EH (cell line): Measurements from ENCODE around the gene CELF2.

Experiments
- DNase-seq: peaks from one replicate; pipeline ENCODE4 v3.0.0-alpha.2; 2015; ENCODE audit warnings: low read depth

Gene CELF2

DNA sequence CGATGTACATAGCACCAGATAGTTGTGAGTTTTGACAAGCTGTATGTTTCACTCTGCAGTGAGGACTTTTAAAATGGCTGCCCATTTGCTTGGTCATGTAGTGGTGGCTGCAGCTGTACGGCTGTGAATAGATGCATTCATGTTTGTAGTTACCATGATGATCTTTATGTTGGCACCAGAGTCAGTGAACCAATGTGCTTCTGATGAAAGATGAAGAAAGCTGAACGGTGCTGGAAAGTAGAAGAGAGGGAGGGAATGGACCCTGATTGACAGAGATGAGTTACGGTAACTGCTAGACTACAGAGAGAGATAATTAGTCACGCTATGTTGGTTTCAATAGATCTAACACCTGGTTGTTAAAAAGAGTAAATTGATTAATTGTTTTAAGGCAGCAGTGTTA is 256.8 kb downstream of the CELF2 start:
- no peak for DNase-seq

DNA sequence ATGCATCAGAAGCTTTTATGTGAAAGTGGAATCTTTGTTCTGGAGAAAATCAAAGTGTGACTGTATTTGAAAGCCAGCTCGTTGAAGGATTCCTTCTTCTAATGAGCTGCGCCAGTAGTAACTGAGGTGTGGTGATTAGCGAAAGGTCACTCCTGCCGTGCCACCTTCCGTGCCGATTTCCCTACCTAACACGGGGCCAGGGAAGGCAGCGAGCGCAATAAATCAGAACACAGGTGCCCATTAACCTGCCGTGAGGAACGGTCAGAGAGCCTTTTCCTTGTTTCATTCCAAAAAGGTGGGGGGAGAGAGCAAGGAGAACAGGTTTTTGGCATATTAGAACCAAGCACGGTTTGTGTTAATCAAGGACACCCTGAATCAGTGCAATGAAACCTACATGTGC is 258.0 kb downstream of the CELF2 start:
- DNase-seq: no peak

DNA sequence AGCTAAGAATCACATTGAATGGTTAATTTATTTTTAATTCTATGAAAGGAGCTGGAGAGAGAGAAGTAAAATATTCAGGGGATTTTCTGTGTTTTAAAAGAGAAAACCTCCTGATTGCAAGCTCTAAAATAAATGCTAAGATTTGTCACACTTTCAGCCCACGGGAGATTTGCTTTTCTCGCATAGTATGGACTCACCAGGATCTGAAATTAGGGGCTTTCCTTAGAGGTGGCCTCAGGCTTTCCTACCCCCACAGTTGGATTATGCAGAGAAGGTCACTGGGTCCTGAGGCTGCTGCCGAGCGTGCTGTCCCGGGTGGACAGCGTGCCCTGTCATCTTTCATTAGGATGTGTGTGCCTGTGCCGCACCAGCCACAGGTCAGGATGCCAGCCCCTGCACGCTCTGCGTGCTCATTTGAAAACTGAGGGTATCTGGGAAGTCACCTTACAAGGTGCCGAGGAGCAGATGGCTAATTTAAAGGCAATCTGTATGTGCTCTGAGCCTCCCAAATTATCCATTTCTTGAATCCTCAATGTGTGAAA is 258.8 kb downstream of the CELF2 start:
- DNase-seq: no peak

DNA sequence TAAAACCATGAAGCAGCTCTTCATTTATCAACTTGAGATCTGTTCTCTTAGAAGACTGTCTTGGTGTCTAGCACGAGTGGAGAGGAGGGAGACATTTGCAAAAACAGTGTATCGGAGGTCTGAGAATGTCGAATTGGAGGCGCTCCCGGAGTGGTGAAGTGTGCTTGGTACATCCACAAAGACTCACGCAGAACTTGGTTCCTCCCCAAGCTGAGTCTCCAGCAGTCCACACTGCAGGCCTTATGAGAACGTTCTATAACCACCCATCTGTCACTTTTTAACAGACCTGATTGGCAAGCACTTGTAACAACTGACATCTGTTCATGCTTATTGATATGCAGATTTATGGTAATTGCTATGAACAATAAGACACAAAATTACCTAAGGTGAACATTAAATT is 261.6 kb downstream of the CELF2 start:
- DNase-seq: no peak

DNA sequence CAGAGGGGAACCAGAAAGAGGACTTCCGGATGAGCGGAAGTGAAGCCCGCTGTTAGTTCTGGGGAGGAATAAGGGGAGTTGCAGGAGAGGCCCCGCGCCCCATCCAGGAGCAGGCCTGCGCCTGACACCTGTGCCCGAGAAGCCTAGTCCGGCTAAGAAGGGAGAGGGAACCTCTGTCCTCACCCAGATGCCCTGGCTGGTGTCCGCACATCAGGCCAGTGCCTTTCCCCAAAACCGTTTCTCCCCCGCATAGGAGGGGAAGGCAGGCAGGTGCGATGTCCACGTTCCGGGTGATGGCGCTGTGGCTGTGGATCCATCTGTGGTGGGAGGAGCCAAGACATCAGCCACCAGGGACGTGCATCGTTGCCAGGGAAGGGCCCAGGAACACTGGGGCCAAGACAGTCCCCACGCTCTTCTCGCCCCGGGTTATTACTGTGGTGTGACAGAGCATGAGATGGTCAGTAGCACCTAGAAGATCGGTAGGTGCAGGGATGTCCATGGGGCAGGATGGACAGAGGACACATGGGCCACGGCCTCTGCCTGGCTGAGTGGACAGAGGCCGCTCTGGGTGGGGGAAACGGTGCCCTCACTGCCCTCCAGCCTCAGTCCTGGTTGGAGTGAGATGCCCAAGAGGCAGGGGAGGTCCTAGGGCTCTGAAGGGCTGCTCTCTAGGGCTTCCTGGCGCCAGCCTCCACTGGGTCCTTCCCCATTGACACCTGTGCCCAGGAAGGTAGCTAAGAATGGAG is 262.7 kb downstream of the CELF2 start:
- DNase-seq: no peak

DNA sequence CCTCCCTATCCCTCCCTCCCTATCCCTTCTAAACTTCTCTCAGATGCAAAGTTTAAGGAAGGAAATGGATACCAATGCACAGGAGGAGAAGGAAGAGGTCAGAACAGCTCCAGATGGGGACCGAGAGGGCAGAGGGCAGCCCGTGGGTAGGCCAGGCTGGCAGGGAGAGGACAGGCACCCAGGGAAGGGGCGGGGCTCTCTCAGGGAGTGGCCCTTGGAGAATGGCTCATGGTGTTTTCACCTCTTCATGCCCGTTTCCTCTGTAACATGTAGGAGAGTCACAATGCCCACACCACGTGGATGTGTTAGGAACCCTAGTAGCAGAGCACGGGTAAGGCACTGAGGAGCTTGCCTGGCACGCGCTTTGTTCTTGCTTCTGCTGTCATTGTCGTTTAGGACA is 264.5 kb downstream of the CELF2 start:
- no peak for DNase-seq

DNA sequence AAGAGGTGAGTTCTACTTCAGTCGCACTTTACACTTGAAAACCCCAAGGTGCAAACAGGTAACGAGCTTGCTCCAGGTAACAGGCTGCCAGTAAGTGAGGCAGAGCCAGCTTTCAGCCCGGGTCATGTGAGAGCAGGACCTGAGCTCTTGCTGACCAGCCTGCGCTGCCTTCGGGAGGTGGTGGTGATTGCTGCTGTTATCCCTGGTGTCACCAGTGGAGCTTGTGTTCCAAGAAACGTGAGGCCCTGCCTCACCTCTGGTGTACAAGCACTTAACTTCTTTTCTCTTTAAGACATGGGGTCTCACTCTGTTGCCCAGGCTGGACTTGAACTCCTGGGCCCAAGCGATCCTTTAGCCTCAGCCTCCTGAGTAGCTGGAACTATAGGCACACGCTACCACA is 265.0 kb downstream of the CELF2 start:
- no peak for DNase-seq

DNA sequence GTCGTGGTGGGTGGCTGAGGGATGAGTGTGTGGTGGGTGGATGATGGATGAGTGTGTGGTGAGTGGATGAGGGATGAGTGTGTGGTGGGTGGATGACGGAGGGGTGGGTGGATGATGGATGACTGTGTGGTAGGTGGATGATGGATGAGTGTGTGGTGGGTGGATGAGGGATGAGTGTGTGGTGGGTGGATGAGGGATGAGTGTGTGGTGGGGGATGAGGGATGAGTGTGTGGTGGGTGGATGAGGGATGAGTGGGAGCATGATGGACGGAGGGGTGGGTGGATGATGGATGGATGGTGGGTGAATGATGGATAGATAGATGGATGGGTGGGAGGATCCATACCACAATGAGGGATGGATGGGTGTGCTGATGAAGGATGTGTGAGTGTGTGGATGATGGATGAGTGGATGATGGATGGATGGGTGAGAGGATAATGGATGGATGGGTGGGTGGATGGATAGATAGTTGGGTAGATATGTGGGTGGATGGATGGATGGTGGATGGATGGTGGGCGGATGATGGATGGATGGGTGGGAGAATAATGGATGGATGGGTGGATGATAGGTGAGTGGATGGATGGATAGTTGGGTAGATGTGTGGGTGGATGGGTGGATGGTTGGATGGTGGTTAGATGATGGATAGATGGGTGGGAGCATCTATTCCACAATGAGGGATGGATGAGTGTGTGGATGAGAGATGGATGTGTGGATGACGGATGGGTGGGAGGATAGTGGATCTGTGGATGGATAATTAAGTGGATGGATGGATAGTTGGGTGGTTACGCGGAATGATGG is 266.8 kb downstream of the CELF2 start:
- DNase-seq: no peak

DNA sequence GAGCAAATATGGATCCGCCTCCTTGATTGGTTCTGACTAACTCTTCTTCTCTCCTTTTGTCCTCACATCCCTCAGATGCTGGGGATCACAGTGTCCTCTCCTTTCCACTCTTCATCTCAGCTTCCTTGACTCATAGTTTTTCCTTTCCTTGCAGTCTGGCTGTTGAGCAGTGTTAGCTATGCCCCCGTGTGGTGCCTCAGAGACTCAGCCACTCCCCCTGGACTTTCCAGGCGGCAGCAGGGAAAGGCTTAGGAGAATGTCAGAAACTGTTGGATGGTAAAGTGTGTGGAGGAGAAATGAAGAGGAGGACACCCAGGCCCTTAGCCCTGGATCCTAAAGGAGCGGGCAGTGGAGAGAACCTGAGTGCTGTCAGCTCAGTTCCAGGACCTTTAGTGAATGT is 267.5 kb downstream of the CELF2 start:
- DNase-seq: peak; percentile 8

DNA sequence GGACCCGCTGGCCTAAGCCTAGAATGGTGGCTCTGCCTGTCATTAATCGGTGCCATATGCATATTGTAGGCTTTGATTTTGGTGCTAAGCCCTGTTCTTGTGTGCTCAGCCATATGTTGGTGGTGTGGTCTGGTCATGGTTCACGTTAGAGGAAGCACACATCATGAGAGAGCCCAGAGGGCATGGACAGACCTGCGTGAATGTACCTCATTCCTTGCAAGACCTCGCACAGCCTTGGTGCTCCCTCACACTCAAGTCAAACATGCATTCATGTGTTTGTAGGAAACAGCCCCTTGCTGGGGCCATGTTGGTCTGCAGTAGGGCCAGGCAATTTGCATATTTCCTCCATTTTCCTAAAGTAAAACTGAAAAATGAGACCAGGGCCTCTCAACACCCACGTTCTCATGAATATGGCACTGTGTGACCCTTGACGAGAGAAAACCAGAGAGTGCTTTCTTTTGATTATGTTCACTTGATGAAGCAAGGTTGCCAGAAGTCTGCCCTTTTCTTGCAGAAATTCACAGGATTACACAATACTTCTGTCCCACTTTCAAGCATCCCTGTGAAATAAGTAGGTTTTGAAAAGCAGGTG is 268.7 kb downstream of the CELF2 start:
- no peak for DNase-seq

DNA sequence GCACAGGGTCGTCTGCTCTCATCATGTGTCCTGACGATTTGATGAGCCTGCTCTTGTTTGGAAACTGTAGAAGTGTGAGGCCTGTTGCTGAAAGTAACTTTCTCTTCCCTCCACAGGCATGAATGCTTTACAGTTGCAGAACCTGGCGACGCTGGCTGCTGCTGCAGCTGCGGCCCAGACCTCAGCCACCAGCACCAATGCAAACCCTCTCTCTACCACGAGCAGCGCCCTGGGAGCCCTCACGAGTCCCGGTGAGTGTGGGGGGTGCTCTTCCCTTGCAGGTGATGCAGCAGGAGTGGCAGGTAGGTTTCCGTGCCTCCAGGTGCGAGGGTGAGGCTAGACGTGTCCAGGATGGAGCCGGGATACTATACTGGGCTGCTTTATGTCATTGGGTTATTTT is 270.6 kb downstream of the CELF2 start:
- no peak for DNase-seq

DNA sequence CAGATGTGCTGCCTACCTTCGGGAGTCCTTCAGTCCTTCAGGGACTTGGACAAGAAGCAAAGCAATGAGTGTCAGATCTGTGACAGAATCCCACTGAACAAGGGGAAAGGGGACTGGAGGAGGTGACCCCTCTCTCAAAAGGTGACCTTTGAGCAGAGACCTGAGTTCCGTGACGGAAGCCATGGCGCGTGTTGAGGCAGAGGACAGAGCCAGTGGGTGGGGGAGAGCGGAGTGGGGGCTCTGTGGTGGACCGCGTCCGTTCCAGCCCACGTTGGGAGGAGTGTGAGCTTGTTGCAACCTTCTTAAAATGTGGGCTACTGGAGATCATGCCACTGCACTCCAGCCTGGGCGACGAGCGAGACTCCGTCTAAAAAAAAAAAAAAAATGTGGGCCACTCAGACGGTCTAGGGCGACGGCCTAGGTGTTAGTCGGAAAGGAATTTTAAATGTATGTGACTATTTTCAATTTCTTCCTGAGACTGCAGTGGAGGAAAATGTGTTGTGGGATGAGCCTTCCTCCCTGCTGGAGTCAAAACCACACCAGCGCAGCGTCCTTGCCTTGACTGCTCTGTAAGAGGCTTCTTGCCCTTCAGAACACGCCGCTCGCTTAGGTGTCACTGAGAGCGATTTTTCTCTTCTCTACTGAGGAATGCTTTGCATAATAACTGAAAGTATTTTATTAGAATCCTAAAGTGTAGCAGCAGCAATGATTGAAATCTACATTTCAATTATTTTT is 272.7 kb downstream of the CELF2 start:
- DNase-seq: no peak

DNA sequence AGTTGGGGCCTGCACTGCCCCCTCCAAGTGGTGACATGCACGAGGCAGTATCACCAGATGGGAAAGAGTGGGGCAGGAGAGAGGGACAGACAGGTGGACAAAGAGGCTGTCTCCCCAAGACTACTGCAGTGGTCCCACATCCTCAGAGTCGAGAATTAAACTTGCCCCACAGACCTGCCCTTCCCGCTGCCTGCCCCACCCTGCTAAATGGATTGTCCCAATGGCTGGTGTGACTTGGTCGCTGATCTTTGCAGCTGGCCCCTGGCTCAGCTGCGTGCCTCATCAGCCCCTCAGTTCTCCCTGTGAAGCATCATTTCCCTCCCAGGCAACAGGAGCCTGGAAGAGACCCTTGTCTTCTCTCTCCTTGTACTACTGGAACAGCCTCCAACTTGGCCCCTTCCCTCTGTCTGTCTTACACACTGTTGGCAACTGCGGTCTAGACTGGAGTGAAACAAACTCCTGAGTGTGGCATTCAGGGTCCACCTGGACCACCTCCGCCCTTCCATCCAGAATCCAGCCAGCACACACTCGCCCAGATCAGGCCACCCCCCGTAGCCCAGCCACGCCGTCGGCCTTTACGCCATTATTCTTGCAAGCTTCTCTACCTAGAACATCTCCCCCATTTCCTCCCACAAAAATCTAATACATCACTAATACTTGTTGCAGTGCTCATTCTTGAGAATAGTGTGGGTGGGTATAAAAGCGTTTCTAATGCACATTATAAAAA is 275.1 kb downstream of the CELF2 start:
- no peak for DNase-seq

DNA sequence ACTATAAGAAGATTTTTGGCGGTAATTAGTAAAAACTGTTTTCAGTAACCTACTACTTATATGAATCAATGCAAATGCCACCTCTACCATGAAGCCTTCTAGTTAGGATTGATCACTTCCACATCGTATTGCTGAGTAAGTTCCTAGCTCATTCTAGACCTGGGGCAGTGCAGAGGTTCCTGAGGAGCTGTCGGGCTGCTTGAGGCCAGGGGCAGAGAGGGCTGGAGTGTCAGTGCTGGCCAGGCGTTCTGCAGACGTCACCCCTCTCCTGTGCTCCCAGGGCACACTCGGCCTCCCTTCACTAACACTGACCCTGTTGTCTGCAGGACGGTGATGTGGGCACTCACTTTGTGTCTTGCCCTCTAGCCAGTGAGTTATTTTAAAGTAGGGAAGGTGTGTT is 275.7 kb downstream of the CELF2 start:
- DNase-seq: no peak

DNA sequence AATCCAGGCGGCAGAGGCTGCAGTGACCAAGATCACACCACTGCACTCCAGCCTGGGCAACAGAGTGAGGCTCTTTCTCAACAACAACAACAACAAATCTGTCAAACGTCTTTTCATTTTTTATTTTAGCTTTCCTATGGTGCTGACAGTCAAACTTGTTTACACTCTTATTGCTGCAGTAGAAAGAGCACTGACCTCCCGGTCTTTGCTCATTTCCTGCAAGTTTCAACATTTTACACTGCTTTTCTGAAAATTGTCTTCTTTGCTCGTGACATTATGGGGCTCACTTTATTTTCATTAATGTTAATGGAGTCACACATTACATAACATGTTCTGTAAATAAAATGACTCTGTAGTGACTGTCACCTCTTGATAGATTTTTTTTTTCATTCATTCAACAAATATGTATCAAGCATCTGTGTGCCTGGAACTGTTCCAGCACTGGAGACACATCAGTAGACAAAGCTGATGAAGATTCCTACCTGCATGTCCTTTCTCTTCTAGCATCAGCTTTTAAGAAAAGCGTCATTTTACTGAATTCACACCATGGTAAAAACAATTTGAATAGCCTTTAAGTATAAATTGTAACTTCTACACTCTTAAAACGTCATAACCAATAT is 277.3 kb downstream of the CELF2 start:
- no peak for DNase-seq

DNA sequence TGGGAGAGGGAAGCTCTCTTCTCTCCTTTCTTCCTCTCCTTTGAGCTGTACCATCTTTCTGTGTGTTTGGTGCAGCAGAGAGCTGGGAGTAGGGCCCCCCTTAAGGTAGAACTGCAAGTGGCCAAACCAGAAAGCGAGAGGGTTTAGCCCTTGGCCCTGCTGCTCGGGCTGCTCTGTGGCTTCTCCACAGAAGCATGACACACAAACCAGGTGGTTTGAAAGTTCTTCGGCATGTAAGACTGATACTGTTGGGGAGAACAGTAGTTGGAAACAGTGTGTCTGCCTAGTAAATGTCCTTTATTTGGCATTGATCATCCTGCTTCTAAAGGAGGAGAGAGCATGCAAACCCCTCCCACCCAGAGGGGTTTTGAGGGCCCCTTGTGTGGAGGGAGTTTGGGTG is 277.8 kb downstream of the CELF2 start:
- no peak for DNase-seq

DNA sequence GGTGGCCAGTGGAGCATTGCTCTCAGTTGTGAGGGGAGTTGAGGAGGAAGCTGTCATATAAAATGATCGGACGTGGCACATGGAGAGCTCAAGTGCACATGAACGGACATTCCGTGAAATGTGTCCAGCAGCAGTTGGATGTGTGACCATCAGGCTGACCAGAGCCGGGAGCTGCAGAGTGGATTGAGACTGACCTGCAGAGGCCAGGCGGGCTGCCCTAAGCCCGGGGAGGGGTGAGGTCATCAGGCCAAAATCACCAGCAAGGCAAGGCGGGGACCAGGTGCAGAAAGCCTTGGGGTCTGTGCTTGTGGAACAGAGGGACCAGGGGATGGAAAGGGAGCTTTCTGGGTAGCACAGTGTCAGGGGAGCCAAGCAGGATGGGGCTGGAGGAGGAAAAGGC is 279.5 kb downstream of the CELF2 start:
- no peak for DNase-seq

DNA sequence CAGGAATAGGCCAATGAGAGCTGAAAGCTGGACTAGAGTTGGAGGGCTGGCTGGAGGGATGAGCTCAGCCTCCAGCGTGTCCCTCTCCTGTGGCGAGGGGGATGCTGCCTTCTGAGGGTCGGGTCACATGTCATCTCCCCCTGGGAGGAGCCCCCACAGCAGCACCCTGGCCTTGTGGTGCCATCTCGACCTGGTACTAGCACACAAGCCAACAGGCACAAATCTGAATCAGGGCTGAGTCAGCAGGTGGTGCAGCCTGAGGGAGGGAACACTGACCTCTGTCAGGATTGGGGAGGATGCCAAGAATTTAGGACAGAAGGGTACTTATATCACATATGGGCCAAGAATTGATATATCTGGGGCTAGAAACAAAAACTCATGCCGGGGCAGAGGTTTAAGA is 280.4 kb downstream of the CELF2 start:
- peak; percentile 1 for DNase-seq

DNA sequence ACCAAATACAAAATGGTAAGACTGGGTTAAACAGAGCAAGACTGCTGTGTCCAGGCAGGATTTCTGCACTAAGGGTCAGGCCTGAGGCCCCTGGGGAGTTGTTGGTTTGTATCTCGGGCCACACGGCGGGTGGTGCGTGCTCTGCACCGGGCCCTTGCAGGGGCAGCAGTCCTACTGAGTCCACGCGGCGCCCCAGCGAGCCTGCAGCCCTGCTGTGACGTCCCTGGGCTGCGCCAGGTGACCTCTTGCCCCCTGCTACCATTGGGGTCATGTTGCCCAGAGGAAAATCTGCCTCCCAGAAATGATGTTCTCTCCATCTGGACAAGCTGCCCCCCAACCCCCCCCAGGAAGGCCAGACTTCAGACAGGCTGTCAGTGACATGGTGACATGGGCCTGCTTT is 281.5 kb downstream of the CELF2 start:
- no peak for DNase-seq

DNA sequence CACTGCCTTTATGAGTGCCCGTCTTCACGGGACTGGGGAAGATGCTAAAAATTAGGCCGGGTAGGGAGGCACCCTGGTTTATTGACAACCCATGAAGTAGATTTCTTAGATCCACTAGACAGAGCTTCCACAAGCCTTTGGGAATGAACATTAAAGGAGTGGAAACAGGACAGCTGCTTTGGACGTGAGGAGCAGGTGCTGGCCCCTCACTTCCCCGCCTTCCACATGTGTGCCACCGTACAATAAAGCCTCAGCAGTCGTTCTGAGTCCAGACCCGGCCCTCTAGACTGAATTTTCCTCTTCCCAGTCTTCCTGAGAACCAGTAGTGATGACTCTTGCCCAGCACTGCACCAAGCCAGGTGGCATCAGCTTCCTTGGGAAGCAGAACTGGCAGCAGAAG is 282.4 kb downstream of the CELF2 start:
- no peak for DNase-seq

DNA sequence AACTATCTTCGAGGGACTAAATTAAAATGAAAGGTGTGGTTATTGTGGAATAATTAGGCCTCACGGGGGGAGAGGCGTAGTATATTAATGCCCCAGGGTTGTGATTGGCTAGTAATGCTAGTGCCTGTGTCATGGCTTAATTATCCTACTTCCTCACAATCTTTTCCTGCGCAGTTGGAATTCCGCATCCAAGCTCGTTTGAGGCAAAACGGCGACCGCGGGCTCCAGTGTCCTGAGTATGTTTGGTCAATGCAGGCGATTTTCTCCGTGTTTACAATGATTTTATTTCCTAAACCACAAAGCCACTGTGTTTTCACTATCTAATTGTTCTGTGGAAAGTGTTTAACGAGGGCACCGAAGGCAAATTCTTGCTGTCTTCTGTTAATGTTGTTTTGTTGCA is 282.9 kb downstream of the CELF2 start:
- no peak for DNase-seq
